ENCODE measurements around the gene APOA5.
"Not testable (repeated sequence)": the region's sequence is repeated elsewhere in the genome, so short reads cannot be mapped to it uniquely, and the experiment has no call there.

DNA sequence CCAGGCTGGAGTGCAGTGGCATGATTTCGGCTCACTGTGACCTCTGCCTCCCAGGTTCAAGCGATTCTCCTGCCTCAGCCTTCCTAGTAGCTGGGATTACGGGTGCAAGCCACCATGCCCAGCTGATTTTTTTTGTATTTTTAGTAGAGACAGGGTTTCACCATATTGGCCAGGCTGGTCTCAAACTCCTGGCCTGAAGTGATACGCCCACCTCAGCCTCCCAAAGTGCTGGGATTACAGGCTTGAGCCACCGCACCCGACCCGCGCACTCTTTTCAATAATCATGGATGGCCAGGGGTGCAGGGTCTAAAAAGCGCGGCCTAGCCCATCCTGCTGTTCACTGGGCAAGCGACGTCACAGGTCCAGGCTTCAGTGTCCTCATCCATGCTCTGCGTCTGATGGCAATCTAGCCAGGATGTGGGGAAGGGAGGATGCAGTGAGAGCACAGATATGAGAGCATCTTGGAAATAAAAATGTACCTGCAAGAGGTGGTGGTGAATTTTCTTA is 42.9 kb upstream of the APOA5 start:
- TF ChIP-seq, protein P1, sequence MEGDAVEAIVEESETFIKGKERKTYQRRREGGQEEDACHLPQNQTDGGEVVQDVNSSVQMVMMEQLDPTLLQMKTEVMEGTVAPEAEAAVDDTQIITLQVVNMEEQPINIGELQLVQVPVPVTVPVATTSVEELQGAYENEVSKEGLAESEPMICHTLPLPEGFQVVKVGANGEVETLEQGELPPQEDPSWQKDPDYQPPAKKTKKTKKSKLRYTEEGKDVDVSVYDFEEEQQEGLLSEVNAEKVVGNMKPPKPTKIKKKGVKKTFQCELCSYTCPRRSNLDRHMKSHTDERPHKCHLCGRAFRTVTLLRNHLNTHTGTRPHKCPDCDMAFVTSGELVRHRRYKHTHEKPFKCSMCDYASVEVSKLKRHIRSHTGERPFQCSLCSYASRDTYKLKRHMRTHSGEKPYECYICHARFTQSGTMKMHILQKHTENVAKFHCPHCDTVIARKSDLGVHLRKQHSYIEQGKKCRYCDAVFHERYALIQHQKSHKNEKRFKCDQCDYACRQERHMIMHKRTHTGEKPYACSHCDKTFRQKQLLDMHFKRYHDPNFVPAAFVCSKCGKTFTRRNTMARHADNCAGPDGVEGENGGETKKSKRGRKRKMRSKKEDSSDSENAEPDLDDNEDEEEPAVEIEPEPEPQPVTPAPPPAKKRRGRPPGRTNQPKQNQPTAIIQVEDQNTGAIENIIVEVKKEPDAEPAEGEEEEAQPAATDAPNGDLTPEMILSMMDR (conservative IDR thresholded peaks at IDR 0.05) = not testable (repeated sequence)
- TF ChIP-seq ZFX (IDR thresholded peaks at IDR 0.05) = not testable (repeated sequence)

Measured in C4-2B (cell line).